Keratinocyte (primary cell): ENCODE measurements around the gene RASIP1.

Experiments
- CTCF ChIP-seq, 3 experiments: IDR thresholded peaks in 1 of 3; conservative IDR thresholded peaks in 1 of 3; optimal IDR thresholded peaks in 1 of 3; 2 replicates in 2 of 3; 3 replicates in 1 of 3; pipeline versions ENCODE3 to v1.5.1; 2011; ENCODE audit warnings: low read length in 3 of 3, mild to moderate bottlenecking in 3 of 3, moderate library complexity in 2 of 3, control low read depth in 1 of 3, inconsistent platforms in 1 of 3; ENCODE audit not compliant: insufficient read depth in 2 of 3; ENCODE audit errors: extremely low read depth in 1 of 3
- EZH2 ChIP-seq: IDR thresholded peaks from one replicate; pipeline ENCODE4 v1.6.1; 2012; ENCODE audit warnings: inconsistent platforms, mild to moderate bottlenecking, low read length, moderate library complexity

GRCh38 chr19:48714759-48715675, 25.4 kb downstream of the RASIP1 start:
- TF ChIP-seq CTCF (optimal IDR thresholded peaks at IDR 0.05 in 1 of 3, IDR thresholded peaks at IDR 0.05 in 1 of 3, conservative IDR thresholded peaks at IDR 0.05 in 1 of 3; ENCODE audit: extremely low read depth in 1 of 3, insufficient read depth in 2 of 3, low read length in 3 of 3) (no peak), EZH2 (no peak)
